H1 (cell line): Measurements from ENCODE around the gene MRTFA.

Experiments
- BCL11A ChIP-seq, 2 experiments: IDR thresholded peaks; one replicate each; pipeline ENCODE4 v1.6.1; 2011; ENCODE audit warnings: low read depth in 2 of 2, low read length in 2 of 2, mild to moderate bottlenecking in 2 of 2
- CEBPB ChIP-seq: IDR thresholded peaks from 2 replicates; pipeline ENCODE4 v1.6.1; 2012; ENCODE audit warnings: low read depth, low read length
- CTCF ChIP-seq, 3 experiments: IDR thresholded peaks; 1 replicate in 2 of 3; 2 replicates in 1 of 3; pipeline versions ENCODE4 v1.5.1 to v1.6.1; 2011; ENCODE audit warnings: low read length in 3 of 3, mild to moderate bottlenecking in 3 of 3, inconsistent platforms in 2 of 3, low read depth in 1 of 3, moderate library complexity in 1 of 3; ENCODE audit not compliant: insufficient read depth in 1 of 3; ENCODE audit errors: control extremely low read depth in 1 of 3
- HDAC6 ChIP-seq: IDR thresholded peaks from one replicate; pipeline ENCODE4 v1.7.1; 2012; ENCODE audit warnings: low read depth, mild to moderate bottlenecking, inconsistent platforms, low read length, moderate library complexity
- MAX ChIP-seq: IDR thresholded peaks from 2 replicates; pipeline ENCODE4 v1.6.1; 2012; ENCODE audit warnings: inconsistent platforms
- RFX5 ChIP-seq: IDR thresholded peaks from 2 replicates; pipeline ENCODE4 v1.6.1; 2011; ENCODE audit warnings: low read depth, low read length, improper control_type of control experiment, borderline replicate concordance
- TCF12 ChIP-seq: IDR thresholded peaks from 2 replicates; pipeline ENCODE4 v1.6.1; 2011; ENCODE audit warnings: low read depth, mild to moderate bottlenecking, low read length

GRCh38 chr22:40413873-40414272 lies 222.6 kb downstream of the MRTFA start:
- TF ChIP-seq TCF12 (no peak), HDAC6 (no peak), CEBPB (no peak), CTCF (IDR thresholded peaks at IDR 0.05; ENCODE audit: control extremely low read depth in 1 of 3, insufficient read depth in 1 of 3, low read depth in 1 of 3, low read length in 3 of 3) (no peak), BCL11A (IDR thresholded peaks at IDR 0.05; ENCODE audit: low read depth in 2 of 2, low read length in 2 of 2) (no peak), MAX (no peak), RFX5 (no peak)
